H1 (cell line): ENCODE data around the gene HSPA1A. TPM values are rescaled to one million over a fixed set of nuclear protein-coding genes. Genes with fewer than 3 reads are reported as not detected.

Experiments
- CTCF ChIA-PET: fragments of 300-600 bp; sonication (Branson Sonifier 250); formaldehyde crosslinking; loops from one replicate; lab custom pipeline; 2021; ENCODE audit not compliant: partially characterized antibody; lab: Charles Lee
- POLR2A ChIA-PET: fragments of 300-600 bp; sonication (Branson Sonifier 250); formaldehyde crosslinking; loops from one replicate; lab custom pipeline; 2021; ENCODE audit warnings: inconsistent platforms; ENCODE audit not compliant: partially characterized antibody; lab: Charles Lee
- DNase-seq, 2 experiments: peaks; one replicate each; pipeline versions ENCODE4 v3.0.0 to v3.0.0-alpha.2; 2010 to 2022; ENCODE audit warnings: low spot score in 2 of 2, low read depth in 1 of 2, mixed read lengths in 1 of 2
- FAIRE-seq: peaks from 2 replicates; lab custom pipeline; 2011; peaks lifted over from hg19 to GRCh38; lab: Jason Lieb, UNC
- H2AFZ ChIP-seq: 2 replicates; pipeline ENCODE4 v1.8.1; 2012; ENCODE audit warnings: low read length, inconsistent platforms
- H2AK5ac ChIP-seq: 2 replicates; pipeline ENCODE4 v1.6.1; 2013; ENCODE audit warnings: low read depth, low read length
- H2BK120ac ChIP-seq: replicated peaks from 2 replicates; pipeline ENCODE3; 2013; ENCODE audit warnings: low read depth, low read length, inconsistent platforms
- H2BK12ac ChIP-seq: 2 replicates; pipeline ENCODE4 v1.6.1; 2013; ENCODE audit warnings: low read depth, low read length
- H2BK15ac ChIP-seq: 2 replicates; pipeline ENCODE4 v1.6.1; 2013; ENCODE audit warnings: low read length
- H2BK20ac ChIP-seq: 2 replicates; pipeline ENCODE4 v1.6.1; 2013; ENCODE audit warnings: low read length
- H2BK5ac ChIP-seq: 2 replicates; pipeline ENCODE4 v1.6.1; 2013; ENCODE audit warnings: low read depth, low read length
- H3K14ac ChIP-seq: 2 replicates; pipeline ENCODE4 v1.6.1; 2013; ENCODE audit warnings: inconsistent platforms; ENCODE audit not compliant: insufficient read length
- H3K18ac ChIP-seq: 2 replicates; pipeline ENCODE4 v1.6.1; 2013; ENCODE audit warnings: low read length; ENCODE audit errors: extremely low read depth
- H3K23ac ChIP-seq: 2 replicates; pipeline ENCODE4 v1.6.1; 2013; ENCODE audit warnings: inconsistent platforms; ENCODE audit not compliant: insufficient read length
- H3K23me2 ChIP-seq: 2 replicates; pipeline ENCODE4 v1.6.1; 2013; ENCODE audit warnings: low read depth, low read length
- H3K27ac ChIP-seq: 2 replicates; pipeline ENCODE4 v1.6.1; 2011; ENCODE audit warnings: low read depth, low read length, inconsistent platforms
- H3K27me3 ChIP-seq, 4 experiments: replicated peaks in 1 of 4; 1 replicate in 1 of 4; 2 replicates in 3 of 4; pipeline versions ENCODE4 v1.6.1 to v1.8.1; 2011 to 2013; ENCODE audit warnings: low read length in 3 of 4, mild to moderate bottlenecking in 3 of 4, inconsistent platforms in 2 of 4, mixed read lengths in 2 of 4, moderate library complexity in 1 of 4; ENCODE audit not compliant: control insufficient read depth in 3 of 4, insufficient read depth in 3 of 4; ENCODE audit errors: extremely low read depth in 1 of 4
- H3K36me3 ChIP-seq, 4 experiments: 2 replicates each; pipeline versions ENCODE4 v1.6.1 to v1.8.1; 2011 to 2013; ENCODE audit warnings: mild to moderate bottlenecking in 4 of 4, low read length in 3 of 4, moderate library complexity in 2 of 4, control low read depth in 1 of 4, inconsistent platforms in 1 of 4; ENCODE audit not compliant: insufficient read depth in 4 of 4, control insufficient read depth in 2 of 4
- H3K4ac ChIP-seq: replicated peaks from 2 replicates; pipeline ENCODE3; 2013; ENCODE audit warnings: low read length, low read depth, mixed read lengths, inconsistent platforms; ENCODE audit not compliant: insufficient read length
- H3K4me1 ChIP-seq, 4 experiments: replicated peaks in 1 of 4; 1 replicate in 1 of 4; 2 replicates in 3 of 4; pipeline versions ENCODE4 v1.6.1 to v1.8.1; 2011 to 2013; ENCODE audit warnings: low read length in 3 of 4, inconsistent platforms in 2 of 4, mixed read lengths in 1 of 4; ENCODE audit not compliant: insufficient read depth in 4 of 4, control insufficient read depth in 3 of 4
- H3K4me2 ChIP-seq, 2 experiments: 2 replicates each; pipeline versions ENCODE4 v1.6.1 to v1.8.1; 2011 to 2013; ENCODE audit warnings: low read depth in 2 of 2, low read length in 2 of 2, control low read depth in 1 of 2, inconsistent platforms in 1 of 2, mild to moderate bottlenecking in 1 of 2; ENCODE audit not compliant: insufficient read depth in 1 of 2
- H3K4me3 ChIP-seq, 4 experiments: fragments of 200-600, 300-600 bp in 1 of 4; sonication (generic), shearing (Covaris generic), sonication (Bioruptor Twin) in 1 of 4; 2 replicates each; pipeline versions ENCODE4 v1.5.1 to v1.8.1; 2011 to 2016; ENCODE audit warnings: low read length in 4 of 4, low read depth in 3 of 4, control low read depth in 2 of 4, inconsistent platforms in 2 of 4, mild to moderate bottlenecking in 2 of 4, mixed read lengths in 1 of 4, moderate library complexity in 1 of 4; ENCODE audit not compliant: insufficient read depth in 2 of 4; ENCODE audit errors: extremely low read depth in 1 of 4
- H3K56ac ChIP-seq: replicated peaks from 2 replicates; pipeline ENCODE3; 2013; ENCODE audit warnings: low read depth, mild to moderate bottlenecking, mixed read lengths, low read length, inconsistent platforms; ENCODE audit not compliant: insufficient read length
- H3K79me1 ChIP-seq: 2 replicates; pipeline ENCODE4 v1.6.1; 2013; ENCODE audit warnings: low read depth, low read length, control low read depth
- H3K79me2 ChIP-seq, 2 experiments: 2 replicates each; pipeline versions ENCODE4 v1.6.1 to v1.8.1; 2012 to 2013; ENCODE audit warnings: low read length in 2 of 2, mild to moderate bottlenecking in 2 of 2, inconsistent platforms in 1 of 2; ENCODE audit not compliant: insufficient read depth in 2 of 2, control insufficient read depth in 1 of 2
- H3K9ac ChIP-seq, 4 experiments: replicated peaks in 1 of 4; 1 replicate in 1 of 4; 2 replicates in 3 of 4; pipeline versions ENCODE4 v1.6.1 to v1.8.1; 2011 to 2013; ENCODE audit warnings: low read depth in 3 of 4, low read length in 3 of 4, control low read depth in 2 of 4, mild to moderate bottlenecking in 2 of 4, moderate library complexity in 2 of 4, inconsistent platforms in 1 of 4; ENCODE audit errors: extremely low read depth in 1 of 4
- H3K9me3 ChIP-seq, 2 experiments: 2 replicates each; pipeline versions ENCODE4 v1.6.1 to v1.8.1; 2012 to 2013; ENCODE audit warnings: mild to moderate bottlenecking in 2 of 2, moderate library complexity in 2 of 2, control low read depth in 1 of 2, inconsistent platforms in 1 of 2, low read depth in 1 of 2, low read length in 1 of 2, mixed read lengths in 1 of 2; ENCODE audit not compliant: insufficient read depth in 2 of 2
- H4K20me1 ChIP-seq, 2 experiments: replicated peaks in 1 of 2; 2 replicates each; pipeline versions ENCODE3 to v1.8.1; 2011 to 2013; ENCODE audit warnings: inconsistent platforms in 2 of 2, low read length in 2 of 2, mild to moderate bottlenecking in 1 of 2; ENCODE audit not compliant: insufficient read depth in 2 of 2, control insufficient read depth in 1 of 2
- H4K5ac ChIP-seq: 2 replicates; pipeline ENCODE4 v1.6.1; 2013; ENCODE audit warnings: low read length, low read depth, mixed read lengths, inconsistent platforms; ENCODE audit not compliant: insufficient read length
- H4K8ac ChIP-seq: 2 replicates; pipeline ENCODE4 v1.8.0; 2013; ENCODE audit warnings: mild to moderate bottlenecking, moderate library complexity, low read length, inconsistent platforms; ENCODE audit not compliant: insufficient read depth; ENCODE audit errors: extremely low read depth
- H4K91ac ChIP-seq: replicated peaks from 2 replicates; pipeline ENCODE3; 2013; ENCODE audit warnings: low read length, mixed read lengths, inconsistent platforms; ENCODE audit not compliant: insufficient read length
- CHD1 ChIP-seq: IDR thresholded peaks from 2 replicates; pipeline ENCODE4 v1.6.1; 2012; ENCODE audit warnings: low read depth, low read length, improper control_type of control experiment
- MAX ChIP-seq: IDR thresholded peaks from 2 replicates; pipeline ENCODE4 v1.6.1; 2012; ENCODE audit warnings: inconsistent platforms
- WGBS, 2 experiments: shearing (Covaris generic) in 1 of 2; methylation state at CpG; one replicate each; pipeline versions ENCODE4 v1.1.6 to v1.1.7; 2013 to 2015; ENCODE audit warnings: low lambda C conversion rate in 2 of 2, mixed read lengths in 2 of 2, inconsistent platforms in 1 of 2, low coverage in 1 of 2, missing lambda C conversion rate in 1 of 2; ENCODE audit not compliant: insufficient replicate concordance in 2 of 2, insufficient coverage in 1 of 2, insufficient read length in 1 of 2; ENCODE audit errors: extremely low coverage in 1 of 2, missing lambda C conversion rate in 1 of 2; 5-methylcytosine and 5-hydroxymethylcytosine counted together
- polyA plus RNA-seq, 7 experiments: library from polyadenylated mRNA; depleted of rRNA in 3 of 7; stranded (reverse) in 5 of 7; unstranded in 2 of 7; fragments of >200 nt in 5 of 7; fragments of 200-250 nt in 2 of 7; gene quantifications; 1 replicate in 5 of 7; 2 replicates in 1 of 7; 4 replicates in 1 of 7; pipeline versions ENCODE4 v1.2.1 to v1.2.3, GENCODE V29; 2011 to 2013; ENCODE audit warnings: missing spikeins in 2 of 7, mixed read lengths in 2 of 7
- total RNA-seq: library from RNA; stranded (reverse); fragmentation: NEBNext Ultra II Directional; extraction: Animal tissue kit (Norgen Biotek cat#: 25700); gene quantifications from 2 replicates; pipeline ENCODE4 v1.2.1, GENCODE V29; 2021

Gene HSPA1A
- total and polyA plus RNA-seq, 2 of the 8 experiments (the other 6 are each of a cell fraction or from before 2014, with no cell fraction given) = 40.7 to 54.0 TPM

- Histone ChIP-seq H4K8ac (no peak overlapping the region), H3K23ac (no peak overlapping the region), H3K4me2 (no peak overlapping the region), H4K5ac (no peak overlapping the region), H3K4me1 (peaks cover 0 to 7% (median 3%) of the 10 kb centered on the region in 4 experiments; a peak in 3 of 7 replicates), H3K27me3 (no peaks in the 10 kb centered on the region; a peak in 1 of 7 replicates), H2BK5ac (no peak overlapping the region), H3K4me3 (no peak overlapping the region), H2AFZ (no peak overlapping the region), H3K36me3 (peaks cover 26 to 64% (median 50%) of the 10 kb centered on the region in 4 experiments), H3K23me2 (0 out of 2 replicates have a peak, but pooled peaks cover 1% of the 10 kb centered on the region), H3K79me2 (no peaks in the 10 kb centered on the region), H2BK120ac (no peak overlapping the region), H3K79me1 (no peaks in the 10 kb centered on the region), H3K14ac (no peak overlapping the region), H3K18ac (no peak overlapping the region), H2BK15ac (no peak overlapping the region), H2AK5ac (no peak overlapping the region), H3K9ac (no peak overlapping the region), H3K27ac (no peak overlapping the region), H4K20me1 (peaks cover 1 to 3% of the 10 kb centered on the region in 2 experiments), H3K4ac (no peak overlapping the region), H3K9me3 (no peaks in the 10 kb centered on the region), H2BK12ac (no peak overlapping the region), H3K56ac (no peak overlapping the region), H4K91ac (no peak overlapping the region), H2BK20ac (no peak overlapping the region)
- WGBS, 2 experiments = 96% methylated on average over 10 of the region's 10 CpGs; no CpG with 5 or more reads in 1 of the 2 experiments
- no peak for TF ChIP-seq CHD1
- no peak for TF ChIP-seq MAX
- FAIRE-seq (no peak), DNase-seq (no peak)
- ChIA-PET CTCF (interaction anchor here (0.9 to 15.6 kb wide), 6 partner anchors 5 to 112 kb away, joined by 3 to 228 read pairs (median 10); partner anchors contain the start of genes LSM2, VARS1 and VWA7), POLR2A (interaction anchor here (0.6 to 10.7 kb wide), 8 partner anchors 8 to 115 kb away, joined by 3 to 85 read pairs (median 4); partner anchors contain the start of genes GPANK1, HSPA1B and VARS1)
Observed at GRCh38 chr6:31779908-31780307, 35.4 kb upstream of the HSPA1A start.
